Measurements from ENCODE around the gene SENP3. TPM values are rescaled to one million over a fixed set of nuclear protein-coding genes. Genes with fewer than 3 reads are reported as not detected.
A peak's percentile ranks its signal among the peaks of the same experiment; 100 is the strongest.

The SENP3 gene
- total RNA-seq, 3 donors from 2014 or later (not counting 1 experiment from before 2014, with no cell fraction given): 36.9 to 42.3 (median 39.1) TPM

DNA sequence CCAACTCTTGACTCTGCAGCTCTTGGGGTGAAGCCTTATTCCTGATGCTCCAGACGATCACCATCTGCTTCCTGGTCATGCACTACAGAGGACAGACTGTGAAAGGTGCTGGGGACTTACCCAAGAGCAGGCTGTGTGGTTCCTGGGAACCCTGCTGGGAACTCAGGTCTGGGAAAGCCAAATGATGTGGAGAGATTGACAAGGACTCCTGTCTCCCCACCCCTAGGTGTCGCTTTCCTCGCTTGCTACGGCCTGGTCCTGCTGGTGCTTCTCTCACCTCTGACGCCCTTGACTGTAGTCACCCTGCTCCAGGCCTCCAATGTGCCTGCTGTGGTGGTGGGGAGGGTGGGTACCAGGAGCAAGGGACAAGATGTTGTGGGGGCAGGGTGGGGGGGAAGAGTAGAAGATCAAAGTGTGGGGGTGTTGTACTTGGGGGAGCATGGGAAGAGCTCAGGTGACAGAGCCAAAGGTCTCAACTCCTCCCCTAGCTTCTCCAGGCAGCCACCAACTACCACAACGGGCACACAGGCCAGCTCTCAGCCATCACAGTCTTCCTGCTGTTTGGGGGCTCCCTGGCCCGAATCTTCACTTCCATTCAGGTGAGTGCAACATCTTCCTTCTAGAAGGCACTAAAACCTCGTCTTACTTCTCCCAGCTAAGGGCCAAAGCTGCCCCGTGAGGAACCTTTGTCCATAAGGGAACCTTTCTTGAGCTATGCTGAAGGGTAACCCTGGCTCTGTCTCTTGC lies 25.1 kb downstream of the SENP3 start:
- Mint-ChIP-seq H3K27ac (peak overlapping the region in 1 of 2 donors; percentile 29), H3K4me1 (peaks cover 16 to 28% of the 10 kb centered on the region in 2 donors), H3K9me3 (no peaks in the 10 kb centered on the region), H3K36me3 (no peaks in the 10 kb centered on the region), H3K4me3 (peak overlapping the region; percentile 40), H3K27me3 (ENCODE audit: low read depth in 2 of 2) (no peaks in the 10 kb centered on the region)
- peaks cover 35% of the 10 kb centered on the region for H3K4me1 ChIP-seq (ENCODE audit: control insufficient read depth, insufficient read depth, low read length)
- H3K36me3 ChIP-seq (ENCODE audit: control insufficient read depth, insufficient read depth, low read length): peaks cover 16% of the 10 kb centered on the region
- no peak for ATAC-seq
- TF ChIP-seq, protein P1, sequence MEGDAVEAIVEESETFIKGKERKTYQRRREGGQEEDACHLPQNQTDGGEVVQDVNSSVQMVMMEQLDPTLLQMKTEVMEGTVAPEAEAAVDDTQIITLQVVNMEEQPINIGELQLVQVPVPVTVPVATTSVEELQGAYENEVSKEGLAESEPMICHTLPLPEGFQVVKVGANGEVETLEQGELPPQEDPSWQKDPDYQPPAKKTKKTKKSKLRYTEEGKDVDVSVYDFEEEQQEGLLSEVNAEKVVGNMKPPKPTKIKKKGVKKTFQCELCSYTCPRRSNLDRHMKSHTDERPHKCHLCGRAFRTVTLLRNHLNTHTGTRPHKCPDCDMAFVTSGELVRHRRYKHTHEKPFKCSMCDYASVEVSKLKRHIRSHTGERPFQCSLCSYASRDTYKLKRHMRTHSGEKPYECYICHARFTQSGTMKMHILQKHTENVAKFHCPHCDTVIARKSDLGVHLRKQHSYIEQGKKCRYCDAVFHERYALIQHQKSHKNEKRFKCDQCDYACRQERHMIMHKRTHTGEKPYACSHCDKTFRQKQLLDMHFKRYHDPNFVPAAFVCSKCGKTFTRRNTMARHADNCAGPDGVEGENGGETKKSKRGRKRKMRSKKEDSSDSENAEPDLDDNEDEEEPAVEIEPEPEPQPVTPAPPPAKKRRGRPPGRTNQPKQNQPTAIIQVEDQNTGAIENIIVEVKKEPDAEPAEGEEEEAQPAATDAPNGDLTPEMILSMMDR (IDR thresholded peaks at IDR 0.05): no peak
- no peak overlapping the region for H3K4me3 ChIP-seq (ENCODE audit: low read length)
- no peak for DNase-seq
- H3K9me3 ChIP-seq (ENCODE audit: control insufficient read depth, insufficient read depth, low read length): no peaks in the 10 kb centered on the region
- no peaks in the 10 kb centered on the region for H3K27me3 ChIP-seq (ENCODE audit: control insufficient read depth, insufficient read depth, low read length)
- H3K27ac ChIP-seq (ENCODE audit: low read length): no peak overlapping the region
- intact Hi-C loops (cut with micrococcal nuclease): no loop called here
- 96% methylated on average over 9 of the region's 9 CpGs for WGBS (ENCODE audit: insufficient coverage)

DNA sequence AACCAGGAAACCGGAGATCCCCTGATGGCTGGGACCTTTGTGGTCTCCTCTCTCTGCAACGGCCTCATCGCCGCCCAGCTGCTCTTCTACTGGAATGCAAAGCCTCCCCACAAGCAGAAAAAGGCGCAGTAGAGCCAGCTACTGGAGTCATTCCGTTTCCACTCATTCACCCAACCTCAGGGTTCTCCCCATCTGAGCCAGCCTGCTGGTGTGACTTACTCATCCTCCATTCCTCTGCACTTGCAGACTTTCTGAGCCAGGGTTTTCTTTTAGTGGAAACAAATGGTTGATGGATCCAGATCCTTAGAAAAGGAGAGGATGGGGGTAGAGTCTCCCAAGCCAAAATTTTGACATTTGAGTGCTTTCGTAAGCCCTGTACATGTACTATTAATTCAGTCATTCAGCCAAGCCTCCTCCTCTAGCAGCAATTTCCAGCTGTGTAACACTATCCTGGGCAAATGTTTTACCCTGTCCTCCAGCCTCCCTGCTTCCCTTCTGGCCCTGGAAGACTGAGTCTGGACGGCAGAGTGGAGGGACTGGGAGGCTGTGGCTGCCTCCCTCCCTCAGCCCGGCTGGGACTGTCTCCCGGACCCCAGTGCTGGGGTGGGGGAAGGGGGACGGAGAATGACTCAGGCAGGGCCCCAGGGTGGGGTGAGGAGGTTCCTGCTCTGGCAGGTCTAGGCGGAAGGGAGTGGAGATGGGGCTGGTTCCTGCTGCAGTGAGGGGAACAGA lies 25.9 kb downstream of the SENP3 start:
- Mint-ChIP-seq H3K27me3 (ENCODE audit: low read depth in 2 of 2) (no peaks in the 10 kb centered on the region), H3K36me3 (no peaks in the 10 kb centered on the region), H3K4me3 (peak overlapping the region; percentile 40), H3K4me1 (peaks cover 12 to 21% of the 10 kb centered on the region in 2 donors), H3K27ac (peak overlapping the region in 1 of 2 donors; percentile 29), H3K9me3 (no peaks in the 10 kb centered on the region)
- no peak for DNase-seq
- peaks cover 23% of the 10 kb centered on the region for H3K36me3 ChIP-seq (ENCODE audit: control insufficient read depth, insufficient read depth, low read length)
- intact Hi-C loops (cut with micrococcal nuclease): loop anchor here (2.0 kb wide), 1 partner anchor 73 kb away; no protein-coding TSS in a partner anchor
- 83% methylated on average over 12 of the region's 12 CpGs for WGBS (ENCODE audit: insufficient coverage)
- no peaks in the 10 kb centered on the region for H3K27me3 ChIP-seq (ENCODE audit: control insufficient read depth, insufficient read depth, low read length)
- no peak overlapping the region for H3K4me3 ChIP-seq (ENCODE audit: low read length)
- H3K27ac ChIP-seq (ENCODE audit: low read length): no peak overlapping the region
- TF ChIP-seq, protein P1 (IDR thresholded peaks at IDR 0.05): no peak
- H3K9me3 ChIP-seq (ENCODE audit: control insufficient read depth, insufficient read depth, low read length): no peaks in the 10 kb centered on the region
- ATAC-seq: no peak
- peaks cover 28% of the 10 kb centered on the region for H3K4me1 ChIP-seq (ENCODE audit: control insufficient read depth, insufficient read depth, low read length)

DNA sequence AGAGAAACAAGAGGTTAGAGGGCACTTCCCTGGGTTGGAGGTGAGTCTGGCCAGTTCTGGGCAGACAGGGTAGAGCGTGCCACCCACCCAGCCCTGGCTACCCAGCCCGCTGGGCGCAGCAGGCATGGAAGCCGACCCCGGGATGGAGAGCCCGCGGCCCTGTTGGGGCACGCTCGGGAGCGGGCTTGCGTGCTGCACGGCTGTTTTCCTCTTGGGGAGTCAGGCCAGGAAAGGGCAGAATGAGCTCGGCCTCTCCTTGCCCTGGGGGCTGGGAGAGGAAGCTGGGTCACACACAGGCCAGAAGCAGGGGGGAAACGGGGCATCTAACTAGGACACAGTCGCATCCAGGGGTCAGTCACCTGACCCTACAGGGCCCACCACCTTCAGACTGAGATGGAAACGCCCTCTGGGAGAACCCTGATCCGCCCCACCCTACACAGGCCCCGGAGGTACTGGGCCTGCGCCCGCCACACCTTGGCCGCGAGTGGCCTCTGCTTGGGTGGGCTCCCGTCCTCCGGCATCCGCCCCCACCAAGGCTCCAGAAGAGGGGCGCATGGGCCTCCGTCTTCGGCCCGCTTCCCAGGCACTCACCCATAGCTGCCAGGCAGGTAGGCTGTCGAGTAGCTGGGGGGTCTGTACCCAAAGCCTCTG lies 27.0 kb downstream of the SENP3 start:
- Histone ChIP-seq H3K36me3 (ENCODE audit: control insufficient read depth, insufficient read depth, low read length) (peaks cover 34% of the 10 kb centered on the region), H3K4me3 (ENCODE audit: low read length) (no peak overlapping the region), H3K9me3 (ENCODE audit: control insufficient read depth, insufficient read depth, low read length) (no peaks in the 10 kb centered on the region), H3K27me3 (ENCODE audit: control insufficient read depth, insufficient read depth, low read length) (no peaks in the 10 kb centered on the region), H3K4me1 (ENCODE audit: control insufficient read depth, insufficient read depth, low read length) (peaks cover 19% of the 10 kb centered on the region), H3K27ac (ENCODE audit: low read length) (no peak overlapping the region)
- Mint-ChIP-seq H3K27ac (no peak overlapping the region), H3K9me3 (no peaks in the 10 kb centered on the region), H3K27me3 (ENCODE audit: low read depth in 2 of 2) (no peaks in the 10 kb centered on the region), H3K36me3 (no peaks in the 10 kb centered on the region), H3K4me1 (peaks cover 8 to 15% of the 10 kb centered on the region in 2 donors), H3K4me3 (no peak overlapping the region)
- intact Hi-C loops (cut with micrococcal nuclease): loop anchor here (1.0 to 2.0 kb wide), 2 partner anchors 74 to 308 kb away; no protein-coding TSS in a partner anchor
- ATAC-seq (no peak), DNase-seq (no peak)
- TF ChIP-seq, protein P1 (IDR thresholded peaks at IDR 0.05): no peak
- 94% methylated on average over 30 of the region's 30 CpGs for WGBS (ENCODE audit: insufficient coverage)
